Hepatocyte (in vitro differentiated cells): ENCODE results near the gene CMTM6. TPM values are rescaled to one million over a fixed set of nuclear protein-coding genes. Genes with fewer than 3 reads are reported as not detected.

ENCODE experiments used
- DNase-seq: peaks from one replicate; pipeline ENCODE4 v3.0.0-alpha.2; 2016; ENCODE audit warnings: low spot score
- H2AFZ ChIP-seq: fragments of 200-600 bp; sonication (generic); 2 replicates; pipeline ENCODE4 v1.6.0; 2016; ENCODE audit warnings: antibody characterized with exemption, mild to moderate bottlenecking
- H3K27ac ChIP-seq: fragments of 200-600 bp; sonication (generic); 2 replicates; pipeline ENCODE4 v1.5.1; 2016; ENCODE audit warnings: mild to moderate bottlenecking
- H3K27me3 ChIP-seq: fragments of 200-600 bp; sonication (generic); 2 replicates; pipeline ENCODE4 v1.6.1; 2016
- H3K36me3 ChIP-seq: fragments of 200-600 bp; sonication (generic); replicated peaks from 2 replicates; pipeline ENCODE4 v1.5.1; 2016; ENCODE audit warnings: low read depth; ENCODE audit not compliant: insufficient read depth
- H3K4me1 ChIP-seq: fragments of 200-600 bp; sonication (generic); 2 replicates; pipeline ENCODE4 v1.5.1; 2016; ENCODE audit warnings: mild to moderate bottlenecking, moderate library complexity; ENCODE audit not compliant: insufficient read depth
- H3K4me2 ChIP-seq: fragments of 200-600 bp; sonication (generic); 2 replicates; pipeline ENCODE4 v1.6.0; 2016
- H3K4me3 ChIP-seq: fragments of 200-600 bp; sonication (generic); 2 replicates; pipeline ENCODE4 v1.5.1; 2016; ENCODE audit warnings: mild to moderate bottlenecking
- H3K79me2 ChIP-seq: fragments of 200-600 bp; sonication (generic); 2 replicates; pipeline ENCODE4 v1.6.0; 2017; ENCODE audit warnings: mild to moderate bottlenecking
- H3K9me2 ChIP-seq: fragments of 200-600 bp; sonication (generic); replicated peaks from 2 replicates; pipeline ENCODE4 v1.6.0; 2017; ENCODE audit warnings: mild to moderate bottlenecking; ENCODE audit not compliant: insufficient read depth
- H3K9me3 ChIP-seq: fragments of 200-600 bp; sonication (generic); 2 replicates; pipeline ENCODE4 v1.5.1; 2016; ENCODE audit warnings: low read depth, mild to moderate bottlenecking
- H4K20me1 ChIP-seq: fragments of 200-600 bp; sonication (generic); 2 replicates; pipeline ENCODE4 v1.6.0; 2016; ENCODE audit warnings: mild to moderate bottlenecking; ENCODE audit not compliant: insufficient read depth, poor library complexity, severe bottlenecking
- EZH2 ChIP-seq: fragments of 200-600 bp; sonication (generic); IDR thresholded peaks from 2 replicates; pipeline ENCODE4 v1.6.1; 2016; ENCODE audit warnings: antibody characterized with exemption, mild to moderate bottlenecking, borderline replicate concordance
- EZH2phosphoT487 ChIP-seq: fragments of 200-600 bp; sonication (generic); IDR thresholded peaks from one replicate; pipeline ENCODE4 v1.6.1; 2018; ENCODE audit warnings: antibody characterized with exemption, mild to moderate bottlenecking, low read depth, moderate library complexity; ENCODE audit not compliant: unreplicated experiment, severe bottlenecking
- WGBS: methylation state at CpG from one replicate; pipeline ENCODE4 v1.1.6; 2016; ENCODE audit warnings: low lambda C conversion rate; ENCODE audit errors: missing lambda C conversion rate; 5-methylcytosine and 5-hydroxymethylcytosine counted together
- polyA plus RNA-seq: library from polyadenylated mRNA; unstranded; fragments of >200 nt; fragmentation: Nextera tagmentation; extraction: Ambion mirVana; gene quantifications from 2 replicates; pipeline ENCODE4 v1.2.1, GENCODE V29; 2016
- total RNA-seq: library from RNA; depleted of rRNA; stranded (reverse); fragments of >200 nt; gene quantifications from 2 replicates; pipeline ENCODE4 v1.2.3, GENCODE V29; 2014
- TF ChIP-seq, protein P1 (sequence below): fragments of 200-600 bp; sonication (generic); IDR thresholded peaks from 2 replicates; pipeline ENCODE4 v1.5.1; 2016; ENCODE audit warnings: antibody characterized with exemption, mild to moderate bottlenecking; ENCODE audit not compliant: poor library complexity

Gene CMTM6
- total and polyA plus RNA-seq, 2 experiments from 2014 or later: 82.7 to 133 TPM

DNA sequence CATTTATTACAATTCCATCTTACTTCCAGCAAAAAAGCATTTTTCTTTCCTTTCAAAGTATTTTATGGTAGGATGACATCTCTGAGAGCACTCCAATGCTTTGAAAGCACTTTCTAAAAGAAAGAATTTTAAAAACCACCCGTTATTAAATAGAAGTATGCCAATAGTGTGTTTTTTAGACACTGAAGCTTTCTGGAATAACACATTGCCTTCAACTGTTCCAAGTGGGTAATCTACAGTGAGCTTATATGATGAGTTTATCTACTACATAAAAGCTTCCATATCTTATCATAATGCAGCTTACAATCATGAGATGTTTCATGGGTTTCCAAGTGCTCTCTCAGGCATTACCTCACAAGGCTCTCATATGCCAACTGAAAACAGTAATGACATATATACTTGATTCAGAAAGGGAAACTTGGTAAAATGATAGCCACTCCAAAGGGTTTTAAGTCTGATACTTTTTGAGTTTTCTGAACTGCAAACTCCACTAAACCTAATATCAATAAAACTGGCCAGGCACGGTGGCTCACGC is 14.1 kb downstream of the CMTM6 start:
- Histone ChIP-seq H3K4me3 (no peak overlapping the region), H2AFZ (no peak overlapping the region), H4K20me1 (peaks cover 10% of the 10 kb centered on the region), H3K9me2 (no peaks in the 10 kb centered on the region), H3K4me2 (no peak overlapping the region), H3K36me3 (peaks cover 2% of the 10 kb centered on the region), H3K9me3 (no peaks in the 10 kb centered on the region), H3K27me3 (no peaks in the 10 kb centered on the region), H3K4me1 (peaks cover 15% of the 10 kb centered on the region), H3K27ac (no peak overlapping the region), H3K79me2 (peaks cover 47% of the 10 kb centered on the region)
- no peak for DNase-seq
- TF ChIP-seq EZH2phosphoT487: no peak
- TF ChIP-seq, protein P1, sequence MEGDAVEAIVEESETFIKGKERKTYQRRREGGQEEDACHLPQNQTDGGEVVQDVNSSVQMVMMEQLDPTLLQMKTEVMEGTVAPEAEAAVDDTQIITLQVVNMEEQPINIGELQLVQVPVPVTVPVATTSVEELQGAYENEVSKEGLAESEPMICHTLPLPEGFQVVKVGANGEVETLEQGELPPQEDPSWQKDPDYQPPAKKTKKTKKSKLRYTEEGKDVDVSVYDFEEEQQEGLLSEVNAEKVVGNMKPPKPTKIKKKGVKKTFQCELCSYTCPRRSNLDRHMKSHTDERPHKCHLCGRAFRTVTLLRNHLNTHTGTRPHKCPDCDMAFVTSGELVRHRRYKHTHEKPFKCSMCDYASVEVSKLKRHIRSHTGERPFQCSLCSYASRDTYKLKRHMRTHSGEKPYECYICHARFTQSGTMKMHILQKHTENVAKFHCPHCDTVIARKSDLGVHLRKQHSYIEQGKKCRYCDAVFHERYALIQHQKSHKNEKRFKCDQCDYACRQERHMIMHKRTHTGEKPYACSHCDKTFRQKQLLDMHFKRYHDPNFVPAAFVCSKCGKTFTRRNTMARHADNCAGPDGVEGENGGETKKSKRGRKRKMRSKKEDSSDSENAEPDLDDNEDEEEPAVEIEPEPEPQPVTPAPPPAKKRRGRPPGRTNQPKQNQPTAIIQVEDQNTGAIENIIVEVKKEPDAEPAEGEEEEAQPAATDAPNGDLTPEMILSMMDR: no peak
- 72% methylated on average over 3 of the region's 3 CpGs for WGBS

DNA sequence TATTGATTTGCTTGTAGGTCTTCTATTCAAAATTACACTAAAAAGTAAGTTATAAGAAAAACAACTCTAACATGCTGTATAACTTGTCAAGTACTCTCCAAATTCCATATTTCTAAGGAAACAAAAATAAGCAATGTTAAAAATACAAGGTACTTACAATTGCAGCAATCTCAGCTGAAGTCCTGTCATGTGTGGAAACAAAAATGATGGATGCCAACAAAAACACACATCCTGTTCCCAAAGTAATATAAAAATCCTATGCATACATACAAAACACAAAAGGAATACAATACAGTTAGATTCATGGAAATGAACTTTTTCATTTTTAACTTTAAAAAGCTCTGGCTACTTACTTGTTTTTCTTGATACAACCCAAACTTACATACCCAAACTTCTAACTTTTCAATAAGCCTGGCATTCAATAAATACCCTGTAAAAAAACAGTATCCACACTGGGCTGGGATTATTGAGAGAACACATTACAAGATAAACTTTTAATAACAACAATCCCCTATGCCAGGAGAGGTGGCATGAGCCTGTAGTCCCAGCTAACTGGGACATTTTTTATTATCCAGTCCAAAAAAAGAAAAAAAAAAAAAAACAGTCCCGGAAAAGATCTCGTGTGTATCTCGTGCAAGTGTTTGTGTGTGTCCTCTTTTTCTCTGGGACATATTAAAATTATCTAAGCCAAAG is 14.7 kb downstream of the CMTM6 start:
- no peak overlapping the region for H2AFZ ChIP-seq
- no peak overlapping the region for H3K27ac ChIP-seq
- H3K4me2 ChIP-seq: no peak overlapping the region
- H3K36me3 ChIP-seq: peaks cover 2% of the 10 kb centered on the region
- no peaks in the 10 kb centered on the region for H3K27me3 ChIP-seq
- no peaks in the 10 kb centered on the region for H3K9me3 ChIP-seq
- peaks cover 41% of the 10 kb centered on the region for H3K79me2 ChIP-seq
- H3K4me1 ChIP-seq: peaks cover 9% of the 10 kb centered on the region
- no peaks in the 10 kb centered on the region for H3K9me2 ChIP-seq
- DNase-seq: no peak
- TF ChIP-seq, protein P1: no peak
- TF ChIP-seq EZH2 (no peak), EZH2phosphoT487 (no peak)
- peaks cover 4% of the 10 kb centered on the region for H4K20me1 ChIP-seq
- no peak overlapping the region for H3K4me3 ChIP-seq
- WGBS: 82% methylated on average over 3 of the region's 3 CpGs

DNA sequence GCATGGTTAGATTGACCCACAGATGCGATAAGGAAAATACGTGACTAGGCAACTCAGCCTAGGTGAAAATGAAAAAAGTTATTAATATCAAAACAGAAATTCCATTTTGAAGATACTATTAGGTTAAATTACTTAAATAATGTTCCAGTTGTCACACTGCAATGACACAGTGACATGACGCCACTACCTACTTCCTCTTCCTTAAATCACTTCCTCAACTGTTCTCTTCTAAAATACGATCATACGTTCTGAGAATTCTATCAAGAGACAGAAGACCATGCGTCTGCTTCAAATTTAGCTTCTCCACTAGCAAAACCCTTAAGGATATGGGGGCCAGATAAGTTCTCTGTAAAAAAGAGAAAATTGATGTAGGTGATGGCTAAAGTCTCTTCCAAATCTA is 18.2 kb downstream of the CMTM6 start:
- H3K27me3 ChIP-seq: no peaks in the 10 kb centered on the region
- H3K36me3 ChIP-seq: peaks cover 2% of the 10 kb centered on the region
- H3K4me3 ChIP-seq: no peak overlapping the region
- TF ChIP-seq, protein P1: no peak
- TF ChIP-seq EZH2phosphoT487 (no peak), EZH2 (no peak)
- no peaks in the 10 kb centered on the region for H4K20me1 ChIP-seq
- H3K4me1 ChIP-seq: no peaks in the 10 kb centered on the region
- no peak overlapping the region for H2AFZ ChIP-seq
- 90% methylated on average over 6 of the region's 6 CpGs for WGBS
- H3K79me2 ChIP-seq: peaks cover 19% of the 10 kb centered on the region
- no peak overlapping the region for H3K27ac ChIP-seq
- no peaks in the 10 kb centered on the region for H3K9me2 ChIP-seq
- no peak overlapping the region for H3K4me2 ChIP-seq
- no peak for DNase-seq
- no peaks in the 10 kb centered on the region for H3K9me3 ChIP-seq
